GM23338 (cell line): Measurements from ENCODE around the gene TPP1. TPM values are rescaled to one million over a fixed set of nuclear protein-coding genes. Genes with fewer than 3 reads are reported as not detected.

Experiments
- ATAC-seq: fragments of 200-7000 bp; cut with Tn5 transposase; 3 replicates; pipeline ENCODE4 v1.9.1; 2020
- DNase-seq: peaks from one replicate; pipeline ENCODE4 v3.0.0-alpha.2; 2015; ENCODE audit warnings: low spot score
- H2AFZ ChIP-seq: fragments of 200-600 bp; sonication (generic); 2 replicates; pipeline ENCODE4 v1.8.0; 2016; ENCODE audit warnings: antibody characterized with exemption, mild to moderate bottlenecking, moderate library complexity
- H3F3A ChIP-seq: fragments of 200-600 bp; sonication (generic); replicated peaks from 2 replicates; pipeline ENCODE4 v1.8.0; 2017; ENCODE audit warnings: antibody characterized with exemption, mixed run types, low read depth
- H3K27ac ChIP-seq: fragments of 200-600 bp; sonication (generic); 2 replicates; pipeline ENCODE4 v1.6.1; 2016; ENCODE audit warnings: low read depth
- H3K27me3 ChIP-seq: fragments of 200-600 bp; sonication (generic); 2 replicates; pipeline ENCODE4 v1.8.0; 2016; ENCODE audit warnings: mild to moderate bottlenecking, mixed run types, moderate library complexity; ENCODE audit not compliant: insufficient read depth
- H3K36me3 ChIP-seq: fragments of 200-600 bp; sonication (generic); 2 replicates; pipeline ENCODE4 v1.8.0; 2016; ENCODE audit warnings: mild to moderate bottlenecking; ENCODE audit not compliant: insufficient read depth
- H3K4me1 ChIP-seq: fragments of 200-600 bp; sonication (generic); 2 replicates; pipeline ENCODE4 v1.8.0; 2016; ENCODE audit warnings: mild to moderate bottlenecking, moderate library complexity; ENCODE audit not compliant: insufficient read depth
- H3K4me2 ChIP-seq: fragments of 200-600 bp; sonication (generic); 2 replicates; pipeline ENCODE4 v1.7.1; 2017; ENCODE audit warnings: mixed run types
- H3K4me3 ChIP-seq: fragments of 200-600 bp; sonication (generic); 2 replicates; pipeline ENCODE4 v1.6.1; 2016; ENCODE audit warnings: mixed run types
- H3K79me2 ChIP-seq: fragments of 200-600 bp; sonication (generic); replicated peaks from 2 replicates; pipeline ENCODE4 v1.8.0; 2017; ENCODE audit warnings: mild to moderate bottlenecking; ENCODE audit not compliant: insufficient read depth
- H3K9me2 ChIP-seq: fragments of 200-600 bp; sonication (generic); 2 replicates; pipeline ENCODE4 v1.8.0; 2017; ENCODE audit not compliant: insufficient read depth
- H4K20me1 ChIP-seq: fragments of 200-600 bp; sonication (generic); replicated peaks from 2 replicates; pipeline ENCODE4 v1.8.0; 2017; ENCODE audit warnings: mild to moderate bottlenecking; ENCODE audit not compliant: insufficient read depth
- H3K27ac Mint-ChIP-seq: 2 replicates; pipeline ENCODE4 v1.8.0; 2020; ENCODE audit warnings: inconsistent platforms, mild to moderate bottlenecking, moderate library complexity, mixed read lengths
- H3K27me3 Mint-ChIP-seq: 3 replicates; pipeline ENCODE4 v1.8.0; 2022; ENCODE audit warnings: low read depth, mild to moderate bottlenecking, moderate library complexity, mixed read lengths, inconsistent platforms; ENCODE audit not compliant: insufficient read depth, poor library complexity
- H3K36me3 Mint-ChIP-seq: 3 replicates; pipeline ENCODE4 v1.8.0; 2021; ENCODE audit warnings: low read depth, mild to moderate bottlenecking, inconsistent platforms, moderate library complexity, mixed read lengths
- H3K4me1 Mint-ChIP-seq: 3 replicates; pipeline ENCODE4 v1.8.0; 2020; ENCODE audit warnings: mild to moderate bottlenecking, inconsistent platforms, mixed read lengths
- H3K4me3 Mint-ChIP-seq: 3 replicates; pipeline ENCODE4 v1.8.0; 2021; ENCODE audit warnings: moderate library complexity, mild to moderate bottlenecking, inconsistent platforms, mixed read lengths
- H3K9me3 Mint-ChIP-seq: 3 replicates; pipeline ENCODE4 v1.8.0; 2020; ENCODE audit warnings: moderate library complexity, mild to moderate bottlenecking, inconsistent platforms, mixed read lengths
- CREB1 ChIP-seq: fragments of 250-450 bp; sonication (Bioruptor Pico); IDR thresholded peaks from 2 replicates; pipeline ENCODE4 v1.5.0; 2020; ENCODE audit warnings: low read depth, mild to moderate bottlenecking, moderate library complexity
- EZH2 ChIP-seq: fragments of 200-600 bp; sonication (generic); IDR thresholded peaks from one replicate; pipeline ENCODE4 v1.8.0; 2017; ENCODE audit warnings: antibody characterized with exemption, mild to moderate bottlenecking, low read depth; ENCODE audit not compliant: unreplicated experiment
- JUNB ChIP-seq: IDR thresholded peaks from one replicate; pipeline ENCODE4 v1.6.1; 2016; ENCODE audit warnings: antibody characterized with exemption; ENCODE audit not compliant: unreplicated experiment
- NANOG ChIP-seq: IDR thresholded peaks from 2 replicates; pipeline ENCODE4 v1.6.1; 2016; ENCODE audit warnings: antibody characterized with exemption, borderline replicate concordance
- POLR2AphosphoS5 ChIP-seq: IDR thresholded peaks from 2 replicates; pipeline ENCODE4 v1.6.1; 2016; ENCODE audit warnings: antibody characterized with exemption, low read depth
- REST ChIP-seq: IDR thresholded peaks from one replicate; pipeline ENCODE4 v1.6.1; 2018; ENCODE audit warnings: antibody characterized with exemption; ENCODE audit not compliant: unreplicated experiment
- STAT1 ChIP-seq: IDR thresholded peaks from one replicate; pipeline ENCODE4 v1.6.1; 2016; ENCODE audit warnings: antibody characterized with exemption; ENCODE audit not compliant: unreplicated experiment
- ZNF114 ChIP-seq: fragments of 250-450 bp; sonication (Bioruptor Pico); IDR thresholded peaks from 2 replicates; pipeline ENCODE4 v1.5.0; 2020; ENCODE audit warnings: mild to moderate bottlenecking, moderate library complexity
- ZNF331 ChIP-seq: fragments of 250-450 bp; sonication (Bioruptor Pico); IDR thresholded peaks from 2 replicates; pipeline ENCODE4 v1.5.0; 2020; ENCODE audit warnings: low read depth, mild to moderate bottlenecking, moderate library complexity
- ZNF462 ChIP-seq: fragments of 250-450 bp; sonication (Bioruptor Pico); IDR thresholded peaks from 2 replicates; pipeline ENCODE4 v1.5.0; 2020; ENCODE audit warnings: mild to moderate bottlenecking, moderate library complexity
- polyA plus RNA-seq: library from polyadenylated mRNA; unstranded; fragments of >200 nt; fragmentation: Nextera tagmentation; extraction: Ambion mirVana; gene quantifications from 2 replicates; pipeline ENCODE4 v1.2.1, GENCODE V29; 2016
- total RNA-seq: library from RNA; depleted of rRNA; stranded (reverse); fragments of >200 nt; shearing (Covaris generic); gene quantifications from 2 replicates; pipeline ENCODE4 v1.2.3, GENCODE V29; 2014
- TF ChIP-seq, protein P1 (sequence below), 2 experiments: fragments of 200-600 bp in 1 of 2; sonication (generic) in 1 of 2; conservative IDR thresholded peaks; 2 replicates each; pipeline versions ENCODE4 v1.5.1 to v1.6.1; 2016 to 2017; ENCODE audit warnings: antibody characterized with exemption in 2 of 2, low read depth in 2 of 2, mild to moderate bottlenecking in 2 of 2, moderate library complexity in 1 of 2
- TF ChIP-seq, protein P2 (sequence below): IDR thresholded peaks from 2 replicates; pipeline ENCODE4 v1.6.1; 2016; ENCODE audit warnings: antibody characterized with exemption

The TPP1 gene
- total and polyA plus RNA-seq, 2 experiments from 2014 or later: 21.7 to 49.7 TPM

- TF ChIP-seq, protein P1, sequence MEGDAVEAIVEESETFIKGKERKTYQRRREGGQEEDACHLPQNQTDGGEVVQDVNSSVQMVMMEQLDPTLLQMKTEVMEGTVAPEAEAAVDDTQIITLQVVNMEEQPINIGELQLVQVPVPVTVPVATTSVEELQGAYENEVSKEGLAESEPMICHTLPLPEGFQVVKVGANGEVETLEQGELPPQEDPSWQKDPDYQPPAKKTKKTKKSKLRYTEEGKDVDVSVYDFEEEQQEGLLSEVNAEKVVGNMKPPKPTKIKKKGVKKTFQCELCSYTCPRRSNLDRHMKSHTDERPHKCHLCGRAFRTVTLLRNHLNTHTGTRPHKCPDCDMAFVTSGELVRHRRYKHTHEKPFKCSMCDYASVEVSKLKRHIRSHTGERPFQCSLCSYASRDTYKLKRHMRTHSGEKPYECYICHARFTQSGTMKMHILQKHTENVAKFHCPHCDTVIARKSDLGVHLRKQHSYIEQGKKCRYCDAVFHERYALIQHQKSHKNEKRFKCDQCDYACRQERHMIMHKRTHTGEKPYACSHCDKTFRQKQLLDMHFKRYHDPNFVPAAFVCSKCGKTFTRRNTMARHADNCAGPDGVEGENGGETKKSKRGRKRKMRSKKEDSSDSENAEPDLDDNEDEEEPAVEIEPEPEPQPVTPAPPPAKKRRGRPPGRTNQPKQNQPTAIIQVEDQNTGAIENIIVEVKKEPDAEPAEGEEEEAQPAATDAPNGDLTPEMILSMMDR (conservative IDR thresholded peaks at IDR 0.05; ENCODE audit: low read depth in 2 of 2): no peak
- TF ChIP-seq ZNF114 (CRISPR knock-in tag) (no peak), POLR2AphosphoS5 (no peak), NANOG (no peak), EZH2 (no peak), ZNF331 (CRISPR knock-in tag) (no peak), CREB1 (CRISPR knock-in tag) (no peak), STAT1 (no peak)
- TF ChIP-seq, protein P2, sequence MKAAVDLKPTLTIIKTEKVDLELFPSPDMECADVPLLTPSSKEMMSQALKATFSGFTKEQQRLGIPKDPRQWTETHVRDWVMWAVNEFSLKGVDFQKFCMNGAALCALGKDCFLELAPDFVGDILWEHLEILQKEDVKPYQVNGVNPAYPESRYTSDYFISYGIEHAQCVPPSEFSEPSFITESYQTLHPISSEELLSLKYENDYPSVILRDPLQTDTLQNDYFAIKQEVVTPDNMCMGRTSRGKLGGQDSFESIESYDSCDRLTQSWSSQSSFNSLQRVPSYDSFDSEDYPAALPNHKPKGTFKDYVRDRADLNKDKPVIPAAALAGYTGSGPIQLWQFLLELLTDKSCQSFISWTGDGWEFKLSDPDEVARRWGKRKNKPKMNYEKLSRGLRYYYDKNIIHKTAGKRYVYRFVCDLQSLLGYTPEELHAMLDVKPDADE: no peak
These were observed 33.0 kb upstream of the TPP1 start (continued) for GRCh38 chr11:6652182-6652581.

DNA sequence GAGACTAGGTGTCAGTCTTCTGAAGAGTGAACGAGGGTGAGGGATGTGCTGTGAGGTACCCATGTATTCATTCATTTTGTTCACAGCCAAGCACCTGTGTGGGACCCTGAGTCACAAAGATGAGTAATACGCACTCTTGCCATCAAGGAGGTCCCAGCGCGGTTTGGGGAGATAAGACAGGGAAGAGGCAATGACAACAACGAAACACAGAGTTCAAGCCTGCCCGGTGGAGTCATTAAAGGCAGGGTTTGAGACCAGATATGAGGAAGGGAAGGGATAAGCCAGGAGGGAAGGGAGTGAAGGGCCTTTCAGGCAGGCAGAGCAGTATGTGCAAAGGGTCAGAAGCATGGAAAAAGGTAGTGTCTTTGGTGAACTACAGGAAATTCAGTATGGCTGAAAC, 31.8 kb upstream of the TPP1 start:
- Histone ChIP-seq H3K4me3 (no peak overlapping the region), H4K20me1 (no peaks in the 10 kb centered on the region; the same call in 1 of the 2 replicates), H3F3A (0 out of 2 replicates have a peak, but pooled peaks cover under 1% of the 10 kb centered on the region), H3K27ac (no peak overlapping the region), H3K9me2 (no peaks in the 10 kb centered on the region), H3K27me3 (peaks cover 42% of the 10 kb centered on the region), H3K4me1 (peaks cover 13% of the 10 kb centered on the region; the same call in 1 of the 2 replicates), H2AFZ (no peak overlapping the region), H3K4me2 (no peak overlapping the region), H3K36me3 (no peaks in the 10 kb centered on the region), H3K79me2 (no peaks in the 10 kb centered on the region)
- Mint-ChIP-seq H3K27ac (no peak overlapping the region), H3K4me3 (no peak overlapping the region), H3K9me3 (no peaks in the 10 kb centered on the region), H3K27me3 (peaks cover 1% of the 10 kb centered on the region), H3K4me1 (no peaks in the 10 kb centered on the region), H3K36me3 (no peaks in the 10 kb centered on the region)
- DNase-seq (no peak), ATAC-seq (no peak)
- TF ChIP-seq JUNB: no peak
- TF ChIP-seq REST: no peak
- TF ChIP-seq CREB1 (CRISPR knock-in tag): no peak
- no peak for TF ChIP-seq ZNF462 (CRISPR knock-in tag)
